Activated CD8-positive, alpha-beta T cell treated with anti-CD3 and anti-CD28 coated beads for 36 hours (primary cell): Measurements from ENCODE around the gene SETD4. TPM values are rescaled to one million over a fixed set of nuclear protein-coding genes. Genes with fewer than 3 reads are reported as not detected.

ENCODE experiments used
- ATAC-seq: fragments of 200-7000 bp; cut with Tn5 transposase; one replicate; pipeline ENCODE4 v1.10.0; 2021; ENCODE audit warnings: mild to moderate bottlenecking, moderate library complexity
- CTCF ChIA-PET: fragments of 350-600 bp; sonication (Branson Sonifier 250); formaldehyde crosslinking; loops from one replicate; lab custom pipeline; 2021; ENCODE audit warnings: antibody characterized with exemption; lab: Charles Lee
- POLR2A ChIA-PET: fragments of 350-600 bp; sonication (Branson Sonifier 250); formaldehyde crosslinking; loops from one replicate; lab custom pipeline; 2021; ENCODE audit warnings: antibody characterized with exemption; lab: Charles Lee
- DNase-seq: peaks from one replicate; pipeline ENCODE4 v3.0.0-alpha.2; 2020
- H3K27ac Mint-ChIP-seq: one replicate; pipeline ENCODE4 v1.8.0; 2021; ENCODE audit warnings: mild to moderate bottlenecking, mixed read lengths
- H3K27me3 Mint-ChIP-seq: one replicate; pipeline ENCODE4 v1.8.0; 2021; ENCODE audit warnings: mixed read lengths
- H3K36me3 Mint-ChIP-seq: one replicate; pipeline ENCODE4 v1.8.0; 2021; ENCODE audit warnings: low read depth, mixed read lengths
- H3K4me1 Mint-ChIP-seq: one replicate; pipeline ENCODE4 v1.8.0; 2021; ENCODE audit warnings: low read depth, mixed read lengths
- H3K4me3 Mint-ChIP-seq: one replicate; pipeline ENCODE4 v1.8.0; 2021; ENCODE audit warnings: mild to moderate bottlenecking, moderate library complexity, mixed read lengths
- H3K9me3 Mint-ChIP-seq: one replicate; pipeline ENCODE4 v1.8.0; 2021; ENCODE audit warnings: mixed read lengths
- CTCF ChIP-seq: fragments of 200-600 bp; IDR thresholded peaks from one replicate; pipeline ENCODE4 v1.8.0; 2022; ENCODE audit warnings: antibody characterized with exemption, mild to moderate bottlenecking
- intact Hi-C: fragments of 100-400 bp; cut with micrococcal nuclease; formaldehyde crosslinking; loops from one replicate; pipeline ENCODE4 v1.10.0; 2022
- total RNA-seq, 2 experiments: library from RNA; stranded (reverse); gene quantifications; one replicate each; pipeline ENCODE4 v1.2.3, GENCODE V29; 2021

Gene SETD4
- total RNA-seq, 2 experiments from 2014 or later, result 18.5 to 19.1 TPM

DNA sequence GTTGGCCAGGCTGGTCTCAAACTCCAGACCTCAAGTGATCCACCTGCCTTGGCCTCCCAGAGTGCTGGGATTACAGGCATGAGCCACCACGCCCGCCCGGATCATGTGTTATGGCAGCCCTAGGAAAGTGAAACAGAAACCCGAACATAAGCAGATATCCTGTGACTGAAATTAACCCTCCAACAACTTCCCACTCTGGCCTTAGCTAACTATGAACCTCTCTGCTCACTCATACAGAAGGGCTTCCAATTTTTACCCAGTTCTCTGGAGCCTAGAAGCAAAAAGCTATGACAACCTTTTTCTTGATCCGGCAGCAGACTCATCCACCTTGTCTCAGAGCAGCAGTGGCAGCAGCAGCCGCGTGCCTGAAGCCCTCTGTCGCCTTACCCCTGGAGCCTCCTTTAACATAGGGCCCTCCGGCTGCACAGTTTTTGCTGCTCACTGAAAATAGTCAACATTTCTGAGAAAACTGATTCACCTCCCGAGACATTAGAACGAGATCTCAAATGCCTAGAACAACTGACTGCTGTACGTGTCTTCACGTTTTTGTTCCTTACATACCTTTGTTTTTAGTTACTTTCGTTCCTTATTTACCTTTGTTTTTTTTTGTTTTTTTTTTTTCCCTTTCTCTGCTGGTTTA is 18.8 kb upstream of the SETD4 start:
- intact Hi-C loops, result no loop called here
- H3K27me3 Mint-ChIP-seq, result no peaks in the 10 kb centered on the region
- DNase-seq (peak; percentile 60), ATAC-seq (peak; percentile 85)
- no peaks in the 10 kb centered on the region for H3K9me3 Mint-ChIP-seq
- peaks cover 33% of the 10 kb centered on the region for H3K4me1 Mint-ChIP-seq
- H3K4me3 Mint-ChIP-seq, result peak overlapping the region; percentile 64
- ChIA-PET POLR2A (interaction anchor here (0.6 to 1.4 kb wide), 2 partner anchors 19 to 349 kb away, joined by 3 to 5 read pairs; partner anchors contain the start of gene SETD4), CTCF (interaction anchor here (1.9 kb wide), 1 partner anchor 33 kb away, joined by 5 read pairs; no protein-coding TSS in a partner anchor)
- H3K27ac Mint-ChIP-seq, result peak overlapping the region; percentile 89
- TF ChIP-seq CTCF, result no peak
- H3K36me3 Mint-ChIP-seq, result no peaks in the 10 kb centered on the region

- DNase-seq (no peak), ATAC-seq (no peak)
- no peaks in the 10 kb centered on the region for H3K9me3 Mint-ChIP-seq
- intact Hi-C loops, result no loop called here
- ChIA-PET CTCF (interaction anchor here (1.9 to 2.2 kb wide), 2 partner anchors 26 to 34 kb away, joined by 5 to 9 read pairs; no protein-coding TSS in a partner anchor), POLR2A (interaction anchor here (1.0 to 1.5 kb wide), 2 partner anchors 29 to 36 kb away, joined by 3 to 4 read pairs; no protein-coding TSS in a partner anchor)
- no peak for TF ChIP-seq CTCF
- peaks cover 9% of the 10 kb centered on the region for H3K36me3 Mint-ChIP-seq
- H3K4me3 Mint-ChIP-seq, result no peak overlapping the region
- peaks cover 40% of the 10 kb centered on the region for H3K4me1 Mint-ChIP-seq
- H3K27me3 Mint-ChIP-seq, result no peaks in the 10 kb centered on the region
- H3K27ac Mint-ChIP-seq, result no peak overlapping the region
Measured at GRCh38 chr21:36077758-36078157, 17.4 kb upstream of the SETD4 start.

DNA sequence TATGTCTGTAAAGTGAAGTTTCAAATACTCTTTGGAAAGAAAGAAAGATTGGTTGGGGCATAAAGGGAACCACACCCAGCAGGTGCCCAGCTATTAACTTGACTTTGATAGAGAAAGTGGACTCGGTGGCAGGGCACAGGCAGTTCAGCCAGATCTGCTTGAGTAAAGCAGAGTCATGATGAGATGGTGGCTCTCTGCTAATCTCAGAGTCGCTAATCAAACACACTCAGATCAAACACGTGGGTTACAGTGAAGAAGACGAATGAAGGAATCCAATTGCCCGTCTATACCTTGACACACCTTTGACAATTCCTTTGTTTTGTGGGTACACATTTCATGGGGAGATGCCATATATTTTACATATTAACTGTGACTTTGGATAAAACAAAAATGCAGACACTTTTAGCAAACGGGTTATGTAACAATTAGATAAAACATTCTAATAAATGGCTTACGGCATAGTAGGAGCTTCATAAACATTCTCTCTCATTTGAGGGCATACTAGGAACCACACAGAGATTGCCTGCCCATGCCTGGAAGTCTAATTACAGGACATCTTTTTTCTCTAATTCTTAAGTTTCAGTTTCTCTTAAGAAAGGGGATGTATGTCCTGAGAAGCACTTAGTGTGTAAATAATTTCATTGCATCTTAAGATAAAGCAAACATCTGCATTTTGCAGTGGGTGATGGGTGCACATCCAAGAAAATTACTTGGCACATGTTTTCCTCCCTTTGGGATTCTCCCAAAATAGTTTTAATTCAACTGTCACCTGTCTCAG is 16.7 kb upstream of the SETD4 start:
- Mint-ChIP-seq H3K27ac (no peak overlapping the region), H3K27me3 (no peaks in the 10 kb centered on the region), H3K4me1 (peaks cover 43% of the 10 kb centered on the region), H3K9me3 (no peaks in the 10 kb centered on the region), H3K36me3 (peaks cover 15% of the 10 kb centered on the region), H3K4me3 (no peak overlapping the region)
- ATAC-seq, result no peak
- ChIA-PET POLR2A (interaction anchor here (1.5 kb wide), 1 partner anchor 36 kb away, joined by 4 read pairs; no protein-coding TSS in a partner anchor), CTCF (interaction anchor here (2.2 kb wide), 1 partner anchor 26 kb away, joined by 9 read pairs; no protein-coding TSS in a partner anchor)
- intact Hi-C loops, result no loop called here
- no peak for TF ChIP-seq CTCF
- DNase-seq, result no peak

GRCh38 chr21:36075953-36076352 is 15.6 kb upstream of the SETD4 start:
- ChIA-PET POLR2A (interaction anchor here (0.7 kb wide), 1 partner anchor 1251 kb away, joined by 3 read pairs; no protein-coding TSS in a partner anchor), CTCF (interaction anchor here (0.7 to 3.7 kb wide), 2 partner anchors 37 to 274 kb away, joined by 3 to 12 read pairs; no protein-coding TSS in a partner anchor)
- no peaks in the 10 kb centered on the region for H3K9me3 Mint-ChIP-seq
- peaks cover 25% of the 10 kb centered on the region for H3K36me3 Mint-ChIP-seq
- H3K27me3 Mint-ChIP-seq, result no peaks in the 10 kb centered on the region
- intact Hi-C loops, result no loop called here
- H3K27ac Mint-ChIP-seq, result no peak overlapping the region
- no peak for ATAC-seq
- no peak for TF ChIP-seq CTCF
- no peak for DNase-seq
- peaks cover 53% of the 10 kb centered on the region for H3K4me1 Mint-ChIP-seq
- no peak overlapping the region for H3K4me3 Mint-ChIP-seq
